Stomach (tissue), 4 donors: ENCODE data around the gene RALBP1.

ENCODE experiments used
- CTCF ChIP-seq, 7 experiments: fragments of 450-650 bp in 4 of 7; fragments of 200-600 bp in 3 of 7; sonication (generic) in 3 of 7; IDR thresholded peaks; one replicate each; pipeline ENCODE4 v1.5.1; 2016 to 2019; ENCODE audit warnings: antibody characterized with exemption in 7 of 7, control low read depth in 2 of 7, mild to moderate bottlenecking in 1 of 7
- EP300 ChIP-seq: sonication (generic); formaldehyde crosslinking; IDR thresholded peaks from one replicate; pipeline ENCODE4 v1.6.1; 2017; ENCODE audit warnings: antibody characterized with exemption
- POLR2AphosphoS5 ChIP-seq, 3 donors: sonication (generic); formaldehyde crosslinking; IDR thresholded peaks; one replicate each; pipeline ENCODE4 v1.6.1; 2016; ENCODE audit warnings: antibody characterized with exemption in 3 of 3

GRCh38 chr18:9466846-9467245 lies 8.5 kb upstream of the RALBP1 start:
- TF ChIP-seq CTCF (IDR thresholded peaks at IDR 0.05) (no peak), EP300 (no peak), POLR2AphosphoS5 (IDR thresholded peaks at IDR 0.05) (no peak)
